ENCODE data around the gene FBXL20. TPM values are rescaled to one million over a fixed set of nuclear protein-coding genes. Genes with fewer than 3 reads are reported as not detected.
A peak's percentile ranks its signal among the peaks of the same experiment; 100 is the strongest.

The FBXL20 gene
- total RNA-seq, 1 donor from 2014 or later: 18.3 TPM

- Histone ChIP-seq H3K4me2 (ENCODE audit: low read length) (peak overlapping the region; percentile 84), H3K9ac (ENCODE audit: low read length) (peak overlapping the region; percentile 94), H3K27me3 (ENCODE audit: insufficient read depth, low read length) (no peaks in the 10 kb centered on the region), H3K27ac (ENCODE audit: low read depth, low read length) (peak overlapping the region; percentile 80), H3K9me3 (ENCODE audit: insufficient read depth, low read depth, low read length) (no peaks in the 10 kb centered on the region), H3K36me3 (ENCODE audit: insufficient read depth, low read length) (peaks cover 11% of the 10 kb centered on the region), H2AFZ (ENCODE audit: low read depth, low read length) (peak overlapping the region; percentile 97), H4K20me1 (ENCODE audit: insufficient read depth, low read length) (peaks cover 12% of the 10 kb centered on the region), H3K79me2 (ENCODE audit: insufficient read depth, low read length) (peaks cover 35% of the 10 kb centered on the region), H3K4me3 (ENCODE audit: insufficient read depth, low read depth, low read length) (peak overlapping the region; percentile 63), H3K4me1 (ENCODE audit: insufficient read depth, low read length) (peaks cover 28% of the 10 kb centered on the region)
- TF ChIP-seq CTCF (IDR thresholded peaks at IDR 0.05; ENCODE audit: insufficient read depth, low read depth, low read length): no peak
- no peak for TF ChIP-seq EZH2 (IDR thresholded peaks at IDR 0.05; ENCODE audit: insufficient read depth, low read length)
- peak overlapping the region; percentile 92 for H3K4me3 Mint-ChIP-seq (ENCODE audit: unreplicated experiment)
- no peak for FAIRE-seq
- no peak overlapping the region for H3K27ac Mint-ChIP-seq (ENCODE audit: unreplicated experiment)
- peak; percentile 88 for DNase-seq (ENCODE audit: low read depth)
- H3K36me3 Mint-ChIP-seq (ENCODE audit: low read depth, unreplicated experiment): peaks cover under 1% of the 10 kb centered on the region
- no peaks in the 10 kb centered on the region for H3K9me3 Mint-ChIP-seq (ENCODE audit: unreplicated experiment)
- H3K4me1 Mint-ChIP-seq (ENCODE audit: low read depth, unreplicated experiment): peaks cover 21% of the 10 kb centered on the region
- no peaks in the 10 kb centered on the region for H3K27me3 Mint-ChIP-seq (ENCODE audit: low read depth, unreplicated experiment)
Observed at GRCh38 chr17:39402244-39402889, 941 bp upstream of the FBXL20 start.

GRCh38 chr17:39400547-39401411 is 647 bp downstream of the FBXL20 start:
- Histone ChIP-seq H4K20me1 (ENCODE audit: insufficient read depth, low read length) (peaks cover 17% of the 10 kb centered on the region), H3K4me2 (ENCODE audit: low read length) (peak overlapping the region; percentile 84), H3K4me1 (ENCODE audit: insufficient read depth, low read length) (peaks cover 27% of the 10 kb centered on the region), H3K36me3 (ENCODE audit: insufficient read depth, low read length) (peaks cover under 1% of the 10 kb centered on the region), H3K4me3 (ENCODE audit: insufficient read depth, low read depth, low read length) (peak overlapping the region; percentile 63), H3K9ac (ENCODE audit: low read length) (peak overlapping the region; percentile 94), H3K9me3 (ENCODE audit: insufficient read depth, low read depth, low read length) (no peaks in the 10 kb centered on the region), H3K79me2 (ENCODE audit: insufficient read depth, low read length) (peaks cover 46% of the 10 kb centered on the region), H2AFZ (ENCODE audit: low read depth, low read length) (peak overlapping the region; percentile 97), H3K27me3 (ENCODE audit: insufficient read depth, low read length) (no peaks in the 10 kb centered on the region), H3K27ac (ENCODE audit: low read depth, low read length) (peak overlapping the region; percentile 80)
- Mint-ChIP-seq H3K4me1 (ENCODE audit: low read depth, unreplicated experiment) (peaks cover 21% of the 10 kb centered on the region), H3K4me3 (ENCODE audit: unreplicated experiment) (peak overlapping the region; percentile 93), H3K27me3 (ENCODE audit: low read depth, unreplicated experiment) (no peaks in the 10 kb centered on the region), H3K9me3 (ENCODE audit: unreplicated experiment) (no peaks in the 10 kb centered on the region), H3K27ac (ENCODE audit: unreplicated experiment) (peak overlapping the region; percentile 21), H3K36me3 (ENCODE audit: low read depth, unreplicated experiment) (no peaks in the 10 kb centered on the region)
- no peak for TF ChIP-seq CTCF (IDR thresholded peaks at IDR 0.05; ENCODE audit: insufficient read depth, low read depth, low read length)
- TF ChIP-seq EZH2 (IDR thresholded peaks at IDR 0.05; ENCODE audit: insufficient read depth, low read length): no peak
- FAIRE-seq: no peak
- peak; percentile 2 for DNase-seq (ENCODE audit: low read depth)

Data from astrocyte (in vitro differentiated cells and primary cell).